H1 (cell line): Measurements from ENCODE around the gene AMOTL2. TPM values are rescaled to one million over a fixed set of nuclear protein-coding genes. Genes with fewer than 3 reads are reported as not detected.
A peak's percentile ranks its signal among the peaks of the same experiment; 100 is the strongest.

Experiments used
- BACH1 ChIP-seq: IDR thresholded peaks from 2 replicates; pipeline ENCODE4 v1.6.1; 2012; ENCODE audit warnings: low read length, improper control_type of control experiment
- CBX8 ChIP-seq: fragments of 300-800, 300-1000 bp; sonication (generic); IDR thresholded peaks from 2 replicates; pipeline ENCODE4 v1.7.1; 2016; ENCODE audit warnings: low read depth, low read length, borderline replicate concordance
- CEBPB ChIP-seq: IDR thresholded peaks from 2 replicates; pipeline ENCODE4 v1.6.1; 2012; ENCODE audit warnings: low read depth, low read length
- CHD2 ChIP-seq: IDR thresholded peaks from 2 replicates; pipeline ENCODE4 v1.6.1; 2012; ENCODE audit warnings: low read length, improper control_type of control experiment
- CREB1 ChIP-seq: IDR thresholded peaks from 2 replicates; pipeline ENCODE4 v1.6.1; 2012; ENCODE audit warnings: inconsistent platforms
- EP300 ChIP-seq, 2 experiments: IDR thresholded peaks; 1 replicate in 1 of 2; 2 replicates in 1 of 2; pipeline ENCODE4 v1.6.1; 2011 to 2012; ENCODE audit warnings: low read depth in 2 of 2, low read length in 2 of 2, mild to moderate bottlenecking in 2 of 2, borderline replicate concordance in 1 of 2, inconsistent platforms in 1 of 2, moderate library complexity in 1 of 2
- EZH2 ChIP-seq: fragments of 200-600 bp; sonication (generic); IDR thresholded peaks from 2 replicates; pipeline ENCODE4 v1.7.1; 2012; ENCODE audit warnings: low read depth, mild to moderate bottlenecking, moderate library complexity, low read length, inconsistent platforms; ENCODE audit not compliant: severe bottlenecking
- FOSL1 ChIP-seq: IDR thresholded peaks from 2 replicates; pipeline ENCODE4 v1.6.1; 2011; ENCODE audit warnings: mild to moderate bottlenecking, low read depth, low read length, moderate library complexity; ENCODE audit not compliant: insufficient read depth
- KDM4A ChIP-seq: IDR thresholded peaks from one replicate; pipeline ENCODE4 v1.7.1; 2012; ENCODE audit warnings: low read depth, mild to moderate bottlenecking, moderate library complexity, low read length, inconsistent platforms; ENCODE audit not compliant: severe bottlenecking
- KDM5A ChIP-seq: fragments of 200-600 bp; IDR thresholded peaks from 2 replicates; pipeline ENCODE4 v1.7.1; 2012; ENCODE audit warnings: mild to moderate bottlenecking, low read length, inconsistent platforms, mixed read lengths
- PHF8 ChIP-seq: fragments of 200-600 bp; sonication (generic); conservative IDR thresholded peaks from 2 replicates; pipeline ENCODE4 v1.7.1; 2012; ENCODE audit warnings: low read depth, mild to moderate bottlenecking, inconsistent platforms, low read length, moderate library complexity
- POLR2A ChIP-seq, 2 experiments: IDR thresholded peaks; 1 replicate in 1 of 2; 2 replicates in 1 of 2; pipeline ENCODE4 v1.6.1; 2011; ENCODE audit warnings: low read depth in 2 of 2, low read length in 2 of 2, mild to moderate bottlenecking in 2 of 2; ENCODE audit errors: control extremely low read depth in 1 of 2
- POLR2AphosphoS5 ChIP-seq: IDR thresholded peaks from 2 replicates; pipeline ENCODE4 v1.6.1; 2011; ENCODE audit warnings: low read depth, low read length
- SP1 ChIP-seq: IDR thresholded peaks from 2 replicates; pipeline ENCODE4 v1.6.1; 2011; ENCODE audit warnings: low read depth, low read length
- TAF1 ChIP-seq: IDR thresholded peaks from 2 replicates; pipeline ENCODE4 v1.6.1; 2011; ENCODE audit warnings: mild to moderate bottlenecking, low read depth, low read length
- TCF12 ChIP-seq: IDR thresholded peaks from 2 replicates; pipeline ENCODE4 v1.6.1; 2011; ENCODE audit warnings: low read depth, mild to moderate bottlenecking, low read length
- polyA plus RNA-seq, 7 experiments: library from polyadenylated mRNA; depleted of rRNA in 3 of 7; stranded (reverse) in 5 of 7; unstranded in 2 of 7; fragments of >200 nt in 5 of 7; fragments of 200-250 nt in 2 of 7; gene quantifications; 1 replicate in 5 of 7; 2 replicates in 1 of 7; 4 replicates in 1 of 7; pipeline versions ENCODE4 v1.2.1 to v1.2.3, GENCODE V29; 2011 to 2013; ENCODE audit warnings: missing spikeins in 2 of 7, mixed read lengths in 2 of 7
- total RNA-seq: library from RNA; stranded (reverse); fragmentation: NEBNext Ultra II Directional; extraction: Animal tissue kit (Norgen Biotek cat#: 25700); gene quantifications from 2 replicates; pipeline ENCODE4 v1.2.1, GENCODE V29; 2021
- TF ChIP-seq, protein P1 (sequence below): IDR thresholded peaks from 2 replicates; pipeline ENCODE4 v1.6.1; 2012; ENCODE audit warnings: low read length, inconsistent platforms
- TF ChIP-seq, protein P2 (sequence below): IDR thresholded peaks from 2 replicates; pipeline ENCODE4 v1.6.1; 2012; ENCODE audit warnings: inconsistent platforms
- TF ChIP-seq, protein P3 (sequence below): IDR thresholded peaks from 2 replicates; pipeline ENCODE4 v1.6.1; 2012; ENCODE audit warnings: inconsistent platforms

Gene AMOTL2
- total and polyA plus RNA-seq, 2 of the 8 experiments (the other 6 are each of a cell fraction or from before 2014, with no cell fraction given): 19.0 to 63.7 TPM

DNA sequence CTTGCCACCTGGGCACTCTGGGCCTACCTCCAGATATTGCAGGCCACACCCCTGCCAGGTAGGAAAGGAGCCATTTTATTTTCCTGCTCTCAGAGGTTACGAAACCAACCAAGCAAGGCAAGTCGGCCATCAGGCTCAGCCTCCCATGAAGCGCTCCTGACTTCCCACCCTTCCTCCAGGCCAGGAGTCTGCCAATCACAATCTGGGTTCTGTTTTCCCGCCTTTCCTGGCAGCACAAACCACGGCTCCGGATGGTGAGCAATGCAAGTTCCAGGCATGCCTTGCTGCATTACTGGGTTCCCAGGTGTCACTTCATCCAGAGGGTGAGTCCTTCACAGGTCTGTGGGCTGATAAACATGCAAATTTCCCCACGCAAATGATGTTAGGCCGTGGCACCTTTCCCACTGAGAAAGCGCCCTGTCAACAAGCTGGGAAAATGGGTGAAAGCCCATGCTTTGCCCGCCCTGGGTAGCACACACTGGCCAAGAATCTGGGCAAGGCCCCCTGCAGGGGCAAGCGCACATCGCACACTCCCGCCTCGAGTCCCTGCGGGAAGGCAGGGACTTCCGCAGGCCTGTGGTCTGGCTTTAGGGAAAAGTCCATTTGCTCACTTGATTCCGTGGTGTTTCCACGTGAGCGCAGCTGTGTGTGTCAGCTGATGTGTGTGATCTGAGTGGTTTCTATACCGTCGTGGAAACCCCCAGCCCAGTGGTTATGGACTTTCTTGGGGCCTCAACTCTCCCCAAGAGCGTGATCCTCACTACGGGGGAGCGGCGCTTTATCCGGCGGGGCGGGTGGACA is 62.0 kb downstream of the AMOTL2 start (continued):
- TF ChIP-seq EP300 (IDR thresholded peaks at IDR 0.05; ENCODE audit: borderline replicate concordance in 1 of 2, low read depth in 2 of 2, low read length in 2 of 2) (no peak), BACH1 (no peak), FOSL1 (no peak), POLR2A (IDR thresholded peaks at IDR 0.05; ENCODE audit: control extremely low read depth in 1 of 2, low read depth in 2 of 2, low read length in 2 of 2) (peak in 1 of 2 experiments; percentile 40; a peak in 1 of 3 replicates), EZH2 (no peak), KDM4A (no peak), CBX8 (no peak), TAF1 (no peak), PHF8 (no peak), CEBPB (0 out of 2 replicates have a peak, but pooled peaks have one; percentile 20), CREB1 (no peak), SP1 (no peak), KDM5A (no peak), CHD2 (no peak), POLR2AphosphoS5 (no peak), TCF12 (no peak)
- TF ChIP-seq, protein P1, sequence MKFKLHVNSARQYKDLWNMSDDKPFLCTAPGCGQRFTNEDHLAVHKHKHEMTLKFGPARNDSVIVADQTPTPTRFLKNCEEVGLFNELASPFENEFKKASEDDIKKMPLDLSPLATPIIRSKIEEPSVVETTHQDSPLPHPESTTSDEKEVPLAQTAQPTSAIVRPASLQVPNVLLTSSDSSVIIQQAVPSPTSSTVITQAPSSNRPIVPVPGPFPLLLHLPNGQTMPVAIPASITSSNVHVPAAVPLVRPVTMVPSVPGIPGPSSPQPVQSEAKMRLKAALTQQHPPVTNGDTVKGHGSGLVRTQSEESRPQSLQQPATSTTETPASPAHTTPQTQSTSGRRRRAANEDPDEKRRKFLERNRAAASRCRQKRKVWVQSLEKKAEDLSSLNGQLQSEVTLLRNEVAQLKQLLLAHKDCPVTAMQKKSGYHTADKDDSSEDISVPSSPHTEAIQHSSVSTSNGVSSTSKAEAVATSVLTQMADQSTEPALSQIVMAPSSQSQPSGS: no peak
- TF ChIP-seq, protein P2, sequence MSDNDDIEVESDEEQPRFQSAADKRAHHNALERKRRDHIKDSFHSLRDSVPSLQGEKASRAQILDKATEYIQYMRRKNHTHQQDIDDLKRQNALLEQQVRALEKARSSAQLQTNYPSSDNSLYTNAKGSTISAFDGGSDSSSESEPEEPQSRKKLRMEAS: peak; percentile 75; the same call in 1 of the 2 replicates
- TF ChIP-seq, protein P3, sequence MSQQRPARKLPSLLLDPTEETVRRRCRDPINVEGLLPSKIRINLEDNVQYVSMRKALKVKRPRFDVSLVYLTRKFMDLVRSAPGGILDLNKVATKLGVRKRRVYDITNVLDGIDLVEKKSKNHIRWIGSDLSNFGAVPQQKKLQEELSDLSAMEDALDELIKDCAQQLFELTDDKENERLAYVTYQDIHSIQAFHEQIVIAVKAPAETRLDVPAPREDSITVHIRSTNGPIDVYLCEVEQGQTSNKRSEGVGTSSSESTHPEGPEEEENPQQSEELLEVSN: peak; percentile 98
